ENCODE data around the gene ADAMTS18.

- TF ChIP-seq CTCF (IDR thresholded peaks at IDR 0.05) = no peak
- no peak for TF ChIP-seq JUND (IDR thresholded peaks at IDR 0.05)
- no peak for TF ChIP-seq USF2 (IDR thresholded peaks at IDR 0.05; ENCODE audit: borderline replicate concordance, low read depth, low read length)
These were observed 32.2 kb downstream of the ADAMTS18 start for GRCh38 chr16:77402672-77403071.
